Cerebellar cortex (tissue), 1 donor: Measurements from ENCODE around the gene IFNK.

ENCODE experiments used
- DNase-seq: peaks from one replicate; pipeline ENCODE4 v3.0.0-alpha.2; 2015; ENCODE audit warnings: low spot score

Gene IFNK

GRCh38 chr9:27573634-27574590 lies 49.8 kb downstream of the IFNK start:
- DNase-seq: peak; percentile 100
